ENCODE data around the gene LRFN2.

DNA sequence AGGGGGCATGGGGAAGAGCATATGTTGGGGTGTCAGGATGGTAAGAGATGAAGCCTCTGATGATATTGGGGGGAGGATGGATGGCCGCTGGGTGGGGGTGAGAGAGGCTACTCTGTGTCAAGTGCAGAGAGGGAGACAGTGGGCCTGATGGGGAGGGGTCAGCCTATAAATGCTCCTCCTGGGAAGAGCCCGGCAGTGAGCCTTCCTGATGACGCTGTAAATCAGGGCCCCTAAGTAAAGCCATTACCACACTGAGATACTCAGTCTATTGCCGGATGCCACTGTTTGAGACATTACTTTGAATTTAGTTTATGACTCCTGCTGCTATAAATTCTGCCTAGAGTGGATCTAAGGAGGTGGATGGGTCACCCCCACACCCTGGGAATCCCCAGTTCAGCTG is 28.1 kb downstream of the LRFN2 start:
- TF ChIP-seq, protein P1, sequence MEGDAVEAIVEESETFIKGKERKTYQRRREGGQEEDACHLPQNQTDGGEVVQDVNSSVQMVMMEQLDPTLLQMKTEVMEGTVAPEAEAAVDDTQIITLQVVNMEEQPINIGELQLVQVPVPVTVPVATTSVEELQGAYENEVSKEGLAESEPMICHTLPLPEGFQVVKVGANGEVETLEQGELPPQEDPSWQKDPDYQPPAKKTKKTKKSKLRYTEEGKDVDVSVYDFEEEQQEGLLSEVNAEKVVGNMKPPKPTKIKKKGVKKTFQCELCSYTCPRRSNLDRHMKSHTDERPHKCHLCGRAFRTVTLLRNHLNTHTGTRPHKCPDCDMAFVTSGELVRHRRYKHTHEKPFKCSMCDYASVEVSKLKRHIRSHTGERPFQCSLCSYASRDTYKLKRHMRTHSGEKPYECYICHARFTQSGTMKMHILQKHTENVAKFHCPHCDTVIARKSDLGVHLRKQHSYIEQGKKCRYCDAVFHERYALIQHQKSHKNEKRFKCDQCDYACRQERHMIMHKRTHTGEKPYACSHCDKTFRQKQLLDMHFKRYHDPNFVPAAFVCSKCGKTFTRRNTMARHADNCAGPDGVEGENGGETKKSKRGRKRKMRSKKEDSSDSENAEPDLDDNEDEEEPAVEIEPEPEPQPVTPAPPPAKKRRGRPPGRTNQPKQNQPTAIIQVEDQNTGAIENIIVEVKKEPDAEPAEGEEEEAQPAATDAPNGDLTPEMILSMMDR (optimal IDR thresholded peaks at IDR 0.05 in 1 of 3, IDR thresholded peaks at IDR 0.05 in 1 of 3, conservative IDR thresholded peaks at IDR 0.05 in 1 of 3; ENCODE audit: extremely low read depth in 1 of 3, insufficient read depth in 2 of 3, low read length in 3 of 3), result no peak
- no peak for TF ChIP-seq EZH2 (IDR thresholded peaks at IDR 0.05; ENCODE audit: low read length)
